ENCODE results near the gene BTBD16.

BTBD16 gene

GRCh38 chr10:122376364-122376961 lies 105.4 kb downstream of the BTBD16 start:
- FAIRE-seq: no peak

- FAIRE-seq: no peak
Observed at GRCh38 chr10:122379041-122379440, 107.9 kb downstream of the BTBD16 start.

- FAIRE-seq: no peak
Observed at GRCh38 chr10:122379537-122379936, 108.4 kb downstream of the BTBD16 start.

- FAIRE-seq: no peak
Observed at GRCh38 chr10:122380703-122381102, 109.6 kb downstream of the BTBD16 start.

GRCh38 chr10:122381680-122382079 lies 110.6 kb downstream of the BTBD16 start:
- no peak for FAIRE-seq

GRCh38 chr10:122386514-122386913 lies 115.4 kb downstream of the BTBD16 start:
- no peak for FAIRE-seq

GRCh38 chr10:122387572-122387971 lies 116.5 kb downstream of the BTBD16 start:
- FAIRE-seq: no peak
